GM18517 (cell line): ENCODE measurements around the gene LYST.
"Not testable (repeated sequence)": the region's sequence is repeated elsewhere in the genome, so short reads cannot be mapped to it uniquely, and the experiment has no call there.

ENCODE experiments used
- ATAC-seq: cut with Tn5 transposase; IDR thresholded peaks from one replicate; pipeline ENCODE4 v1.9.1; 2021; ENCODE audit warnings: mild to moderate bottlenecking, moderate library complexity; ENCODE audit not compliant: unreplicated experiment

Gene LYST

DNA sequence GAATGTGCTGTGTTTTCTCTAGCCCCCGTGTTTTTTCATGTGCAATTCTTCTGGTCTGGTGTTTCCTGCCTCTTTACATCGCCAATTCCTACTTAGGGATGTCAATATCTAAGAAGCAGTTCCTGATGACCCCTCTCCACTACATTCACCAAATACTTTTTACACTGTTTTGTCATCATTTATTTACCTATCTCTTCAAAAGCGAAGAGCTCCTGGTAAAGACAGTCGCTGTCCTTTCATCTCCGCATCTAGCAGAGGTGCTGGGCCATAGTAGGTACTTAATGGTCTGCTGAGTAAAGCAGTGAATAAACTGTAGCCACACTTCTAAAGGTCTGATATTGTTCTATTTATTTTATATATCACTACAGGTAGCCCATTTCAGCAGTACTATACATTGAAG, 43.0 kb downstream of the LYST start:
- no peak for ATAC-seq

DNA sequence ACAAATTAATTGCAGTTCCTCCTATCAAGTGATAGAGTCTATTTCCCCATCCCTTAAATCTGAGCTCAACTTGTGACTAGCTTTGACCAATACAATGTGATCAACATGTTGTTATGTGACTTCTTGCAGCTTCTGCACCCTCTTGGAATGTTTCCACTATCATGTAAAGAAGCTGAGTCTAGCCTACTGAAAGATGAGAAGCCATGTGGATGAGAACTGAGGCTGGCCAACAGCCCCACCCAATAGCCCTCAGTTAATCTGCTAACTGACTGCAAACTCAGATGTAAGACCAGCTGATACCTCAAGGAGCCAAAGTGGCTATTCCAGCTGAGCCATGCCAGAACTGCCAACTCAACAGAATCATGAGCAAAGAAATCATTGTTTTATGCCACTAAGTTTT, 44.0 kb downstream of the LYST start:
- no peak for ATAC-seq

DNA sequence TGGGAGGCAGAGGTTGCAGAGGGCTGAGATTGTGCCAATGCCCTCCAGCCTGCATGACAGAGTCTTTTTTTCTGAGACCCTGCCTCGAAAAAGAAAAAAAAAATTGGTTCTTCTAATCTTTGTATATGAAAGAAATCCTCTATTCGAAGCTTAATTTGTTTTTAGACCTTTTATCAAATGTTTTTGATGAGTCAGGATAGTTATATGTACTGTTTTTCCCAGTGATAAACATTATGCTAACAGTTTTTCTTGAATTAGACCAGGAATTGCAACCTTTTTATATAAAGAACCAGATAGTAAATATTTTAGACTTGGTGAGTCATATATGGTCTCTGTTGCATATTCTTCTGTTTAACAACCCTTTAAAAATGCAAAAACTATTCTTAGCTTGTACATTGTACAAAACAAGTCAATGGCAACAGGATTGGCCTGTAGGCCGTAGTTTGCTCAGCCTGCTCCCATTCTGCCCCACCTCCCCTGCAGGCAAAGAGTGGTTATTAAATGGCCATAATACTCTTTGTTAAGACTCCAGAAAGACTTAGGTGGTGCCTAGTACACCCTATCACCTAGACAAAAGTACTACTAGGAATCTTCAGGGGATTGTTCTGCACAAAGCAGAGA, 45.2 kb downstream of the LYST start:
- no peak for ATAC-seq

DNA sequence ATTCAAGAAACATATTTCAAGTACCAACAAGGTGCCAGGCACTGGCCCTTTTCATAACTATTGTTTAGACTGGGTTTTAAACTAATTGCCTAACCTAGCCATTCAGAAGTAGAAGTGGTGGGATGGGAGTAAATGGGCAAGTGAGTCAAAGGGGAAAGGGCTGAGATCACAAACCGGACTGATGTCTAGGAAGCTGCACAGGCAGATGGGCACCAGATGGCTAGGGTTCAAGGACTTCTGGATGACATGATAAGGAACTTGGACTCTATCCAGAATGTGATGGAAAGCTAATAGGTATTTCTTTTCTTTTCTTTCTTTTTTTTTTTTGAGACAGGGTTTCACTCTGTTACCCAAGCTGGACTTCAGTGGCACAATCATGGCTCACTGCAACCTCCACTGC, 46.6 kb downstream of the LYST start:
- no peak for ATAC-seq

DNA sequence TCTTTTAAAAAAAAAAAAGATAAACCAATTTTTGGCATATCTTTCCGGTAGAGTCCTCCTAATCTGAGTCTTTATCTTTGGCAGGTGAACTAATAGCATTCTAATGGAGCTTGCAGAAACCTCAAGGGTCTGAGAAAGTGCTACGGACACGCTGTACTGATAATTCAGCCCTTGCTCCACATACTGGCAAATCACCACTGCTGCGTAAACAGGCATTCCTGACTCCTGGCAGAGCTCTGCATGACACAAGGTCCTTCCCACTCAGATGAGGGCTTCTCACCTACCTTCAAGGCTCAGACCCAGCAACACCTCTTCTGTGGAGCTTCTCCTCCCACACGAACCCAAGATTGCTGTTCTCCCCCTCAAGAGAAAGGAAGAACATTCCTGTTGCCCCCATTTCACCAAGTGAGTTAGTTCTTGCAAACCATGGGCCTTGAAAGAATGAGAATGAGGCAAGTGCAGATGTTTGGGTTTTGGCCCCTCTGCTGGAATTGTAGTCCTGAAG, 48.0 kb downstream of the LYST start:
- no peak for ATAC-seq

DNA sequence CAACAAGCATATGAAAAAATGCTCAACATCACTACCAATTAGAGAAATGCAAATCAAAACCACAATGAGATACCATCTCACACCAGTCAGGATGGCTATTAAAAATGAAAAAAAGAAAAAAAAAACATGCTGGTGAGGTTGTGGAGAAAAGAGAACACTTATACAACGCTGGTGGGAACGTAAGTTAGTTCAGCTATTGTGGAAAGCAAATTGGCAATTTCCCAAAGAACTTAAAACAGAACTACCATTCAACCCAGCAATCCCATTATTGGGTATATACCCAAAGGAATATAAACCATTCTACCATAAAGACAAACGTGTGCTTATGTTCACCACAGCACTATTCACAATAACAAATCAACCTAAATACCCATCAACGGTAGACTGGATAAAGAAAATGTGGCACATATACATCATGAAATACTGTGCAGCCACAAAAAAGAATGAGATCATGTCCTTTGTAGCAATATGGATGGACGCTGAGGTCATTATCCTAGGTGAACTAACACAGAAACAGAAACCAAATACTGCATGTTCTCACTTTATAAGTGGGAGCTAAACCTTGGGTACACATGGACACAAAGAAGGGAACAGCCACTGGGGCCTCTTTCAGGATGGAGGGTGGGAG, 49.5 kb downstream of the LYST start:
- no peak for ATAC-seq

DNA sequence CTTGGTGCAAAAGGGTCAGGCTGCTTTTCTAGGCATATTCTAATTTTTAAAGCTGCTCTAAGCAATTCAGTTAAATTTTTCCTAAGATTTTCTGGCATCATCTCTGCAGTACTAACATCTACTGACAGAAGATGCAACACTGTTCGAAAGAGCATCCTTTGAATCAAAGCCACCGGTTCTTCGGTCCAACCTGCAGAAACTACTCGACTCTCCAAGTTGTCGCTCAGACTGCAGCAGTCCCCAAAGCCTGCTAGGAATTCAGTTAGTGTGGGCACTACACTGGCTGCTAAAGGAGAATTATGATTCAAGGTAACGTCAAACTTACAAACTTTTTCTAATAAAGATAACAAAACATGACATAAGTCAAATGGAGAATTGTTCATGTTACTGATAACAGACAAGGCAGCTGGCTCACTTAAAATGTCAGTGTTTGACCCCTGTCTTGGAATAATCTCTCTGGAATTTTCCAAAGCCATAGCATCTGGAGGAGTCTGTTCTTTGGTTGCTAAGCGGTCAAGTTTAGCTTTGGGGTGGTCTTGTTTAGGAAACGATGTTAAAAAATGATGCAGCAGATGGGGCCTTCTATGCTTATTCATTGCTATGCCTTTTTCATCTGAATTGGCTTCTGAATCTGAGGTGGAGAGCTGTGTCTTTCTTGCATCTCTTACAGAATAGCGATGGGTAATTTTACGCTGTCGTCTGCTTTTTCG, 56.9 kb downstream of the LYST start:
- no peak for ATAC-seq

DNA sequence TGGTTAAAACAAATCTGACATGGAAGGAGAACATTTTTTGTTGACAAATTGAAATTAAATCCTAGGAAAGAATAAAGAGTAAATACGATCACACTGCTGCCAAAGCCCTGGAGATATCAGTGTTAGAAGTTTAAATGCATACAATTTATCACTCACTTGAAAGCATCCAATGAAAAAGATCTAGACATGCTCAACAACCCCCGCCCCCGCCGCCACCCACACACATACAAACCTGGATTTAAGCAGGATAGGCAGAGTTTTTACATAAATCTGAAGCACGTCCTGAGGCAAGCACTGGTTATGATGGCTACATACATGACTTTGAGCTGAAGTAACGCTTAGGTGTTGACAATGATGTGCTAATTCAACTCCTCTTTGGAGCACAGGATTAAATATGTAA, 58.5 kb downstream of the LYST start:
- ATAC-seq: no peak

DNA sequence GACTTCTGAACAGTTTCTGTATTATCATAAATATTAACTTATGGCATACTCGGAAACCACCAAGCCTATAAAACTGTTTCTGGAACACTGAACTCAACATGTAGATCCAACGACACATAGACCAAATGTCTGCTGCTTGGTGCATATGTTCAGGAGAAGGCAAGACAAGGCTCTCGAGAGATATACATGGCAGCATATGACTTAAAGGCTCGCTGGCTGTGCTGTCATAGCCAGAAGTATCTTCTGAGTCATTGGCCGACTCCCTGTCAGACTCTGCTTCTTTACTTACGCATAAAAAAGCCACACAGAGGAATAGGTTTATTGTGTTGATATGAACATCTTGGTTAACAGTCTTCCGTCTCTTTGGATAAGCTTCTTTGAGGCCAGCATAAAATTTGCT, 60.6 kb downstream of the LYST start:
- no peak for ATAC-seq

DNA sequence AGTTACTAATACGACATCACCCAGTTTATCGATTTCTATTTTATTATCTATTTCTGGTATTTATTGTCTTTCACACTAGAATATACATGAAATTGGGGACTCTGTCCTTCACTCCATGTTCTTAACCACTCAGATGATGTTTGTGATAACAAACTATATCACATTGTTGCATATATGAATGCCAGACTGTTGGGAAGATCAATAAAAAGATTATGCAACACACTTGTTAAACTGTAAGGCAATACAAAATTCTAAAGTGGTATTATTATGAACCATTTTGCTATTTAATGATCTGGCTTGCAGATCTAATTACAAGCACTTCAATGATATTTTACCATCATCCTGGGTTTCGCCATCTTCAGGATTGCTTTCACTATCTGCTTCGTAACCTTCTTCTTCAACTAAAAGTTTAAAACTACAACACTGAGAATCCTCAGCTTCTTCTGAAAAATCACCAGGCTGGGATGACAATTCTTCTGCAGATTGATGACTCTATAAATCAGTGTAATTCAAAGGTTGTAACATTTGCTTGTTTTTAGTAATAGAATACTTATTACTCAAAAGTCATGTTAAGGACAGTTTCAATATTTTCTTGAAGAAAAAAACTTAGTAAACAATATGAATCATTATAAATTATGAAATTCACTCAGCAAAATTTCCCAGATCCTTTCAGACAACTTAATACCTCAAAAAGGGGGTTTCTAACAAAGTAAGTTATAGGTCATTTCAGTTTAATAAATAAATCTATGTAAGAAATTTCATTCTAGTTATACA, 63.9 kb downstream of the LYST start:
- ATAC-seq: no peak

DNA sequence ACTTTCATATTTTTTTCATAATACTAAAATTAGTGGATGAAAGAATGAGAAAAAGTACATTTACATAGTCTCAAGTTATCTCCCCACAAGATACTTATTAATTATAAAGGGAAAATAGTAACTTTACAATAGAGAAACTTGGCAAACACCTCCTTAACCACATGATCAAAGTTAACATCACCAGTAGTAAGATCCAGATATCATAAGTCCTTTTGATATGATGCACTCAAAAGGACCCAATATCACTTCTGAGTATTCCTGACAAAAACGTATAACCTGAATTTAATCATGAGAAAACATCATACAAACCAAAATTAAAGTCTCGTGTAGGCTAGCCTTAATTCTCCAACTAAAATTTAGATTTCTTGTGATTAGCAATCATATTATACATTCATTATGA, 67.4 kb downstream of the LYST start:
- ATAC-seq: no peak

DNA sequence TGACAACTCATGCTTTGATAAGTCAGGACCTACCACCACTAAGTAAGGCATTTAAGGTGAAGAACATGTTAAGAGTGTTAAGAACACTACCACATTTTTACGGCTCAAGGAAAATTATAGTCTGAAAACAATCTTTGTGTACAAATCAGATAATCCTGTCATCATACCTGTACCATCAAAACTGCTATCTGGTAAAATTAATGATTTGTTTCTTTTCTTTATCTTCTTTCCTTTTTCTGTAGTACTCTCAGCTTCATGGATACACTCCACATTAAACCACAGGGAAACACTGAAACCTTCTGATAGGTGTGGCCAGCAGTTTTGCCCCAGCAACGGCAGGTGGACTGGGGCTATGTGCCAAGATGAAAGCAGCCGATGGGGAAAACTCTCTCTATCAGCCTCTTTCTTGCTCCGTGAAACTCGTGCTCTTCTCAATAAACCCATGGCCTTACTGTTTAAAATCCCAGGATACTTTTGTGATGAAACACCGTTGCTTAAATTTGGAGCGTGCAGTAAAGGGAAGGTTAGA, 75.1 kb downstream of the LYST start:
- no peak for ATAC-seq

DNA sequence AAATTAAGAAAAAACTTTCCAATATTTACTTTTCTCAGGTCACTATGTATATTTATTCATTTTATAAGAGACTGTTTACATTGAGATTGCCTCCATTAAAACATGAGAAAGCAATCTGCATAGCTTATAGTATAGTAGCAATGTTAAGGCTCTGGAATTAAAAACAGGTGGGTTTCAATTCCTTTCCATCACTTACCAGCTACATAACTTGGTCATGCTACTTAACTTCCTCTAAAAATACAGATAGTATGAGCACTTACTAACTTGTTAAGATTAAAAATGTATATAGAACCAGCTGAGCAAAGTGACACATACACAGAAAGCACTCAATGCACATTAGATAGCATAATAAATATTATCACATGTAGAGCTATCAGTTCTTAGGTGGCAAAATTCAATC, 76.6 kb downstream of the LYST start:
- ATAC-seq: no peak

DNA sequence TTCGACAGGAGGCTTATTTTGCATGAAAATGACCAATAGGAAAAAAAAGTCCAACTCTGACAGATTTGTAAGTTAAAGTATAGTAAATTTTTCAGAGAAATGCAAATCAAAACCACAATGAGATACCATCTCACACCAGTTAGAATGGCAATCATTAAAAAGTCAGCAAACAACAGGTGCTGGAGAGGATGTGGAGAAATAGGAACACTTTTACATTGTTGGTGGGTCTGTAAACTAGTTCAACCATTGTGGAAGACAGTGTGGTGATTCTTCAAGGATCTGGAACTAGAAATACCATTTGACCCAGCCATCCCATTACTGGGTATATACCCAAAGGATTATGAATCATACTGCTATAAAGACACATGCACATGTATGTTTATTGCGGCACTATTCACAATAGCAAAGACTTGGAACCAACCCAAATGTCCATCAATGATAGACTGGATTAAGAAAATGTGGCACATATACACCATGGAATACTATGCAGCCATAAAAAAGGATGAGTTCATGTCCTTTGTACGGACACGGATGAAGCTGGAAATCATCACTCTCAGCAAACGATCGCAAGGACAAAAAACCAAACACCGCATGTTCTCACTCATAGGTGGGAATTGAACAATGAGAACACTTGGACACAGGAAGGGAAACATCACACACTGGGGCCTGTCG, 80.3 kb downstream of the LYST start:
- ATAC-seq: not testable (repeated sequence)

DNA sequence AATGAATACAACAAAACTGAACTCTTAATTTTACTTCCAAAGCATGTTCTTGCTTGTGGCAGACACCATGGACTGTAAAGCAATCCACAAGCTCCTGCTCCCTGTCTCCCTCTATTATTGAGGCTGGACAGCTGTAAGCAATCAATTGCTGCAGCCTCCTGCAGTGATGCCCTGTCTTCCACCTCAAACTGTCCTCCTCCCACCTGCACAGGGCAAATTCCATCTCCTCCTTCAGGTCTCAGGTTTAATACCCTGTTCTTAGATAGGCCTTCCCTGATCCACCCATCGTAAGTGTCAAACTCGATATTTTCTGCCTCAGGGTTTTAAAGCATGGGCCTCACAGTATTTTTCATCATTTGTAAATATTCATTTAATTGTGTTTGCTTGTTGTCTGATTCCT, 81.8 kb downstream of the LYST start:
- no peak for ATAC-seq

DNA sequence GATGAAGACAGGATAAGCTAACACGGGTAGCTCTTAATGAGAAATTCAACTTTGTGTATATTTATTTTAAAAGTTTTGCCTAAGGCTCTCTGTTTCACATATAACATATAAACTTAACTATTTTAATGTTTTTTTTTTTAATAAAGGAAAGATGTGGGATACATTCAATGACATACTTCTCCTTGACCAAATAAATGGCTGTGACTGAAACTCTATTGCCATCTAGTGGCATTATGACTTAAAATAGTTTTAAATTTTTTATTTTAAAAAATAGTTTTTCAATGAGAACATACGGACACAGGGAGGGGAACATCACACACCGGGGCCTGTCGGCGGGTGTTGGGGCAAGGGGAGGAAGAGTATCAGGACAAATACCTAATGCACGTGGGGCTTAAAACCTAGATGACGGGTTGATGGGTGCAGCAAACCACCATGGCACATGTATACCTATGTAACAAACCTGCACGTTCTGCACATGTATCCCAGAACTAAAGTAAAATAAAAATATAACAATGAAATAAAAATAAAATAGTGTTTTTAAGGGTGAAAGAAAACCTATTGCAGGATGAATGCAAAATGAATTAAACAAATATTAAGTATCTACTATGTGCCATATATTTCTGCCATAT, 83.4 kb downstream of the LYST start:
- ATAC-seq: no peak

DNA sequence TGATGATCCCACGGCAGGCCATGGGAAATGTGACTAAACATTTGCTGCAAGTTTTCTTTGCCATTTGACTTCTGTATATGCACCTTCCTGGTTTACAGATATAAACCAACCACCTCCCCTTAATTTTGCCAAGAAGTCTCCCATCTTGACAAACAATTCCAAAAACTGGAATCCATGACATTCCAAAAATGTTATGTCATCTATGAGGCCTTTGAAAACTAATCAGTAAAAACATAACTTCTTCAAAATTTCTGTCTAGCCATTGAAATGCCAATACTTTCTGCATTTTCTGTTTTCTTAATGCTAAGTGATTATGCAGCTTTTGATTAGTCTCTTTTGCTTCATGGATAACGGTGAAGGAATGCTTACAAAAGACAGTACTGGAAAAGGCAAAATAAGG, 84.1 kb downstream of the LYST start:
- ATAC-seq: no peak

DNA sequence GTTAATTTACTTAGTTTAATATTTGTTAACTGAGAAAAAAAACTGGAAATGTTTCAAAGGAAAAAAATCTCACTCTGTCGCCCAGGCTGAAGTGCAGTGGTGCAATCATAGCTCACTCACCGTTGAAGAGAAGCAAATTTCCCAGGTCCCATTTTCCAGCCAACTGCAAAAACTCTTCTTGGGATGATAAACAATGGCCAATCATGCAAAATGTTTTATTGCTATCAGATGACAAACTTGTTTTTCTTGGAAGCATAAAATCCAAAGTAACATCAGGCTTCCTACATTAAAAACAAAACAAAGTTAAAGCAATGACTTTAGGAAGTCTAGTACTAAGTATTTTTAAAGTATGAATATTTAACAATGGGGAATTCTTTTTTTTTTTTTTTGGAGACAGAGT, 84.9 kb downstream of the LYST start:
- ATAC-seq: no peak

DNA sequence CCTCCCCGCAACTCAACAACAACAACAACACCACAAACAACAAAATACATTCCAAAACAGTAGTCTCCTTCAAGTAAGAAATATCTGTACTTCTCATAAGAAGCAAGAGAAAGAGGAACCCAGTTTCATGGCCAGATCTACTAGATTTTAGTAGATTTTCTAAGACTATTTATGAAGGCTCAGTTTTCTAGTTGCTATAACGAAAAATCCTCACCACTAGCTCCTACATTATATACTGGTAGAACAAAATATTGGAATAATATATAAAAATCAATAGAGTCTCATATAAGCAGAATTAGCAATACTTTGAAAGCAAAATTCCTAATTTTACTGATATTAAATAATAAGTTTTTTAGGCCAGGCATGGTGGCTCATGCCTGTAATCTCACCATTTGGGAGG, 86.9 kb downstream of the LYST start:
- no peak for ATAC-seq

DNA sequence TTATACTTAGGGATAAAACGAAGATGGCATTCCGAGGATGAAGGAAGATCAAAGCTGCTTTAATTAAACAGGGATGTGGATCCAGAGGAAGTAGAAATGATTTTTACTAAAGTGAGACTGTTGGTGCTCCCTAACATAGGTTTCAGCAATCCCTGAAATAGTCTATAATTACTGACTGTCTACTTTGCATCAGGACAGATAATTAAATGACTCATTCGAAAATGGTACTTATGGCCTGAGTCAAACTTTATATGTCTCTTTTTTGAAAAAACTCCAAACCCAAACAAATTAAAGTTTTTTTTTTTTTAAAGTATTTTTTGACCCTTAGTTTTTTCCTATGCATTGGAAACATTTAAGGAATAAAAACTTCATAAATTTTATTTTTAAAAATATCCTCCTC, 90.3 kb downstream of the LYST start:
- ATAC-seq: no peak
